OCI-LY7 (cell line): ENCODE results near the gene EPX. TPM values are rescaled to one million over a fixed set of nuclear protein-coding genes. Genes with fewer than 3 reads are reported as not detected.

Source experiments
- BruUV-seq: library from RNA; stranded (reverse); fragments of 400-500 nt; replicated peaks from 2 replicates; lab custom pipeline; 2021; lab: Mats Ljungman, UMichigan
- CTCF ChIA-PET: fragments of 300-600 bp; sonication (Branson Sonifier 250); formaldehyde crosslinking; loops from one replicate; lab custom pipeline; 2022; ENCODE audit warnings: antibody characterized with exemption; ENCODE audit not compliant: unreplicated experiment; lab: Charles Lee
- POLR2A ChIA-PET: fragments of 300-600 bp; sonication (Branson Sonifier 250); formaldehyde crosslinking; loops from one replicate; lab custom pipeline; 2022; ENCODE audit warnings: antibody characterized with exemption; lab: Charles Lee
- DNase-seq: peaks from one replicate; pipeline ENCODE4 v3.0.0-alpha.2; 2015; ENCODE audit warnings: low spot score
- H2AFZ ChIP-seq: fragments of 200-600 bp; sonication (generic), shearing (Covaris generic); 2 replicates; pipeline ENCODE4 v1.6.1; 2014; ENCODE audit warnings: mild to moderate bottlenecking, antibody characterized with exemption, low read length, moderate library complexity
- H3K27ac ChIP-seq: fragments of 200-600 bp; sonication (generic); 2 replicates; pipeline ENCODE4 v1.5.1; 2014; ENCODE audit warnings: mixed run types, low read depth, mild to moderate bottlenecking, moderate library complexity, low read length, inconsistent platforms; ENCODE audit not compliant: poor library complexity, severe bottlenecking
- H3K36me3 ChIP-seq: fragments of 200-600 bp; sonication (generic); 2 replicates; pipeline ENCODE4 v1.6.1; 2014; ENCODE audit warnings: mild to moderate bottlenecking, antibody characterized with exemption, low read length, moderate library complexity, mixed read lengths; ENCODE audit not compliant: insufficient read depth
- H3K4me1 ChIP-seq: fragments of 200-600 bp; sonication (generic); 2 replicates; pipeline ENCODE4 v1.5.1; 2014; ENCODE audit warnings: mild to moderate bottlenecking, low read length; ENCODE audit not compliant: insufficient read depth, poor library complexity, severe bottlenecking
- H3K4me2 ChIP-seq: fragments of 200-600 bp; sonication (generic); 2 replicates; pipeline ENCODE4 v1.6.1; 2014; ENCODE audit warnings: mild to moderate bottlenecking, low read length
- H3K4me3 ChIP-seq: fragments of 200-600 bp; sonication (generic); 2 replicates; pipeline ENCODE4 v1.5.1; 2014; ENCODE audit warnings: mild to moderate bottlenecking, low read depth, low read length; ENCODE audit not compliant: poor library complexity, severe bottlenecking
- H3K79me2 ChIP-seq: fragments of 200-600 bp; sonication (generic); 2 replicates; pipeline ENCODE4 v1.6.1; 2016; ENCODE audit warnings: low read depth, mild to moderate bottlenecking, low read length, moderate library complexity, mixed read lengths; ENCODE audit not compliant: insufficient read depth
- H3K9me2 ChIP-seq: fragments of 200-600 bp; sonication (generic); 2 replicates; pipeline ENCODE4 v1.6.1; 2016; ENCODE audit warnings: mild to moderate bottlenecking, low read length, mixed read lengths; ENCODE audit not compliant: insufficient read depth
- H3K9me3 ChIP-seq: fragments of 200-600 bp; sonication (generic); 2 replicates; pipeline ENCODE4 v1.6.1; 2014; ENCODE audit warnings: mild to moderate bottlenecking, mixed run types, low read length, mixed read lengths
- H4K20me1 ChIP-seq: fragments of 200-600 bp; sonication (generic); 2 replicates; pipeline ENCODE4 v1.6.1; 2014; ENCODE audit warnings: mild to moderate bottlenecking, antibody characterized with exemption, low read length, moderate library complexity, mixed read lengths; ENCODE audit not compliant: insufficient read depth
- CTCF ChIP-seq: fragments of 200-600 bp; sonication (generic); conservative IDR thresholded peaks from 2 replicates; pipeline ENCODE4 v1.5.1; 2014; ENCODE audit warnings: mild to moderate bottlenecking, antibody characterized with exemption, low read length, moderate library complexity, mixed read lengths
- EZH2phosphoT487 ChIP-seq: fragments of 200-600 bp; sonication (generic); IDR thresholded peaks from 2 replicates; pipeline ENCODE4 v1.6.1; 2018; ENCODE audit warnings: low read depth, borderline replicate concordance, mild to moderate bottlenecking, mixed run types, antibody characterized with exemption, low read length, moderate library complexity, mixed read lengths
- intact Hi-C: fragments of 100-400 bp; cut with micrococcal nuclease; formaldehyde crosslinking; loops from one replicate; pipeline ENCODE4 v1.10.0; 2022; ENCODE audit not compliant: unreplicated experiment
- total RNA-seq, 2 experiments: library from RNA; depleted of rRNA in 1 of 2; stranded (reverse); fragments of >200 nt in 1 of 2; shearing (Covaris generic) in 1 of 2; gene quantifications; 2 replicates each; pipeline ENCODE4 v1.2.3, GENCODE V29; 2014 to 2022

Gene EPX
- total RNA-seq, 2 experiments from 2014 or later, result not detected

- no peak for TF ChIP-seq CTCF
- TF ChIP-seq EZH2phosphoT487, result no peak
- ChIA-PET CTCF (interaction anchor here (0.6 kb wide), 2 partner anchors 18 to 170 kb away, joined by 3 to 4 read pairs; no protein-coding TSS in a partner anchor), POLR2A (interaction anchor here (0.7 to 1.3 kb wide), 3 partner anchors 28 to 213 kb away, joined by 3 to 4 read pairs (median 3); no protein-coding TSS in a partner anchor)
- no peaks in the 10 kb centered on the region for H3K9me3 ChIP-seq
- no peak overlapping the region for H3K27ac ChIP-seq
- H3K9me2 ChIP-seq, result no peaks in the 10 kb centered on the region
- no peaks in the 10 kb centered on the region for H3K4me1 ChIP-seq
- H2AFZ ChIP-seq, result no peak overlapping the region
- DNase-seq, result no peak
- no peaks in the 10 kb centered on the region for H3K79me2 ChIP-seq
- BruUV-seq, result no TSS peak
- intact Hi-C loops, result no loop called here
- H3K4me3 ChIP-seq, result no peak overlapping the region
- H3K4me2 ChIP-seq, result no peak overlapping the region
- no peaks in the 10 kb centered on the region for H3K36me3 ChIP-seq
- no peaks in the 10 kb centered on the region for H4K20me1 ChIP-seq
These were observed 55.2 kb downstream of the EPX start for GRCh38 chr17:58247511-58248363.

DNA sequence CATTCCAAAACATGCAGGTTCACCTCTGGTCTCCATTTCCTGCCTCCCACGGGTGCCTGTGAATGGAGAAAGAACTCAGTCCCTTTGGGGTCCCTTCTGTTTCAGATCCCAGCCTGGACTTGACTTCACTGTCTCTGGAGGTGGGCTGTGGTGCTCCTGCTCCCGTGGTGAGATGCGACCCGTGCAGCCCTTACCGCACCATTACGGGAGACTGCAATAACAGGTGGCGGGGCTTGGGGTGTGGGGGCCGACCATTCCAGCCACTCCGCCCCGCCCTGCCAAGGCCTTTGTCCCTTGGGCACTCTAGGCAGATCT, 56.4 kb downstream of the EPX start:
- no peaks in the 10 kb centered on the region for H3K36me3 ChIP-seq
- TF ChIP-seq EZH2phosphoT487 (no peak), CTCF (no peak)
- H3K9me2 ChIP-seq, result no peaks in the 10 kb centered on the region
- no peak for DNase-seq
- no peak overlapping the region for H3K4me3 ChIP-seq
- H3K4me2 ChIP-seq, result no peak overlapping the region
- H2AFZ ChIP-seq, result no peak overlapping the region
- ChIA-PET CTCF (no interaction called here), POLR2A (no interaction called here)
- no TSS peak for BruUV-seq
- intact Hi-C loops, result loop anchor here (1.0 kb wide), 1 partner anchor 198 kb away; no protein-coding TSS in a partner anchor
- H4K20me1 ChIP-seq, result no peaks in the 10 kb centered on the region
- no peaks in the 10 kb centered on the region for H3K9me3 ChIP-seq
- no peaks in the 10 kb centered on the region for H3K4me1 ChIP-seq
- H3K79me2 ChIP-seq, result no peaks in the 10 kb centered on the region
- H3K27ac ChIP-seq, result no peak overlapping the region
